Loucy (cell line): ENCODE measurements around the gene MAP4K5.

Experiments used
- CTCF ChIP-seq: fragments of 200-600 bp; sonication (generic); conservative IDR thresholded peaks from 2 replicates; pipeline ENCODE4 v1.5.1; 2014; ENCODE audit warnings: mild to moderate bottlenecking, antibody characterized with exemption, low read length
- EZH2phosphoT487 ChIP-seq: fragments of 200-600 bp; IDR thresholded peaks from 2 replicates; pipeline ENCODE4 v1.6.1; 2018; ENCODE audit warnings: antibody characterized with exemption, mild to moderate bottlenecking, moderate library complexity, borderline replicate concordance

GRCh38 chr14:50375760-50376159 is 156.6 kb downstream of the MAP4K5 start:
- TF ChIP-seq CTCF (no peak), EZH2phosphoT487 (no peak)
